Suprapubic skin (tissue), 4 donors: Measurements from ENCODE around the gene PGAP6. TPM values are rescaled to one million over a fixed set of nuclear protein-coding genes. Genes with fewer than 3 reads are reported as not detected.
"Not testable (repeated sequence)": the region's sequence is repeated elsewhere in the genome, so short reads cannot be mapped to it uniquely, and the experiment has no call there.

Experiments used
- DNase-seq, 2 donors: peaks; one replicate each; pipeline ENCODE4 v3.0.0-alpha.2; 2019; ENCODE audit warnings: low spot score in 2 of 2
- H3K27ac ChIP-seq: fragments of 200-600 bp; sonication (generic); one replicate; pipeline ENCODE4 v1.5.1; 2019
- H3K27me3 ChIP-seq: fragments of 200-600 bp; sonication (generic); one replicate; pipeline ENCODE4 v1.5.1; 2019
- H3K36me3 ChIP-seq: fragments of 200-600 bp; sonication (generic); one replicate; pipeline ENCODE4 v1.5.1; 2019
- H3K4me1 ChIP-seq: fragments of 200-600 bp; sonication (generic); one replicate; pipeline ENCODE4 v1.5.1; 2019
- H3K4me3 ChIP-seq: fragments of 200-600 bp; sonication (generic); one replicate; pipeline ENCODE4 v1.5.1; 2019; ENCODE audit warnings: mild to moderate bottlenecking
- H3K9me3 ChIP-seq: fragments of 200-600 bp; sonication (generic); one replicate; pipeline ENCODE4 v1.5.1; 2019
- EP300 ChIP-seq: sonication (generic); formaldehyde crosslinking; IDR thresholded peaks from one replicate; pipeline ENCODE4 v1.6.1; 2017; ENCODE audit warnings: antibody characterized with exemption
- POLR2A ChIP-seq, 2 donors: fragments of 450-650 bp; IDR thresholded peaks; one replicate each; pipeline ENCODE4 v1.6.1; 2017; ENCODE audit warnings: antibody characterized with exemption in 2 of 2, mild to moderate bottlenecking in 2 of 2, moderate library complexity in 2 of 2
- POLR2AphosphoS5 ChIP-seq, 3 donors: sonication (generic); formaldehyde crosslinking; IDR thresholded peaks; one replicate each; pipeline ENCODE4 v1.6.1; 2017; ENCODE audit warnings: antibody characterized with exemption in 3 of 3
- WGBS: methylation state at CpG from one replicate; pipeline ENCODE4 v1.1.5; 2018; 5-methylcytosine and 5-hydroxymethylcytosine counted together
- total RNA-seq, 4 donors: library from RNA; depleted of rRNA; stranded (reverse); fragments of >200 nt; gene quantifications; one replicate each; pipeline ENCODE4 v1.1.0, GENCODE V29; 2016
- TF ChIP-seq, protein P1 (sequence below), 2 donors: fragments of 200-600 bp in 1 of 2; fragments of 450-650 bp in 1 of 2; sonication (generic) in 1 of 2; IDR thresholded peaks; one replicate each; pipeline ENCODE4 v1.5.1; 2016 to 2019; ENCODE audit warnings: antibody characterized with exemption in 2 of 2, mild to moderate bottlenecking in 1 of 2, moderate library complexity in 1 of 2

PGAP6 gene
- total RNA-seq, 4 donors from 2014 or later: 12.6 to 19.3 (median 15.5) TPM

DNA sequence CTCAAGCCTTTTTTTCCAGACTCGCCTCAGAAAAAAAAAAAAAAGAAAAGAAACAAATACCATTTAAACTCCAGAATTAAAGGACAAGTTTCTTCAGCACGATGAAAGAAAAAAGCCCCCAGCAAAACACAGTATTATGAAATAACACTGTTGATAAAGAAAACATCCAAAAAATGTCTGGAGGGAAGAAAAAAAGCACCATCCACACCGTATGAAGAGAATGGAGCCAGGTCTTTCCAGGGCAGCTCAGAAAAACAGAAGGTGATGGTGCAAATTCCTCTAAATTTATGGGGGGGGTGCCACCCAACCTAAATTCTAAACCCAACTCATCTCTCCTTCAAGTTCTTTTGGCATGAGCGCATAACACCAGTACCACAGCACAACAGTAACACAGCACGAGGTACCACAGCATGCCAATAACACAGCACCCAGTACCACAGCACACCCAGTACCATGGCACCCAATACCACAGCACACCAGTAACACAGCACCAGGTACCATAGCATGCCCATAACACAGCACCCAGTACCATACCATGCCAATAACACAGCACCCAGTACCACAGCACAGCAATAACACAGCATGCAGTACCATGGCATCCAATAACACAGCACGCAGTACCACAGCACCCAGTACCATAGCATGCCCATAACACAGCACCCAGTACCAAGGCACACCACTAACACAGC is 48.2 kb downstream of the PGAP6 start:
- Histone ChIP-seq H3K4me3 (no peak overlapping the region), H3K9me3 (no peaks in the 10 kb centered on the region), H3K4me1 (peaks cover 6% of the 10 kb centered on the region), H3K27ac (no peak overlapping the region), H3K36me3 (no peaks in the 10 kb centered on the region), H3K27me3 (no peaks in the 10 kb centered on the region)
- TF ChIP-seq EP300 (no peak), POLR2A (IDR thresholded peaks at IDR 0.05) (no peak), POLR2AphosphoS5 (IDR thresholded peaks at IDR 0.05) (no peak)
- TF ChIP-seq, protein P1, sequence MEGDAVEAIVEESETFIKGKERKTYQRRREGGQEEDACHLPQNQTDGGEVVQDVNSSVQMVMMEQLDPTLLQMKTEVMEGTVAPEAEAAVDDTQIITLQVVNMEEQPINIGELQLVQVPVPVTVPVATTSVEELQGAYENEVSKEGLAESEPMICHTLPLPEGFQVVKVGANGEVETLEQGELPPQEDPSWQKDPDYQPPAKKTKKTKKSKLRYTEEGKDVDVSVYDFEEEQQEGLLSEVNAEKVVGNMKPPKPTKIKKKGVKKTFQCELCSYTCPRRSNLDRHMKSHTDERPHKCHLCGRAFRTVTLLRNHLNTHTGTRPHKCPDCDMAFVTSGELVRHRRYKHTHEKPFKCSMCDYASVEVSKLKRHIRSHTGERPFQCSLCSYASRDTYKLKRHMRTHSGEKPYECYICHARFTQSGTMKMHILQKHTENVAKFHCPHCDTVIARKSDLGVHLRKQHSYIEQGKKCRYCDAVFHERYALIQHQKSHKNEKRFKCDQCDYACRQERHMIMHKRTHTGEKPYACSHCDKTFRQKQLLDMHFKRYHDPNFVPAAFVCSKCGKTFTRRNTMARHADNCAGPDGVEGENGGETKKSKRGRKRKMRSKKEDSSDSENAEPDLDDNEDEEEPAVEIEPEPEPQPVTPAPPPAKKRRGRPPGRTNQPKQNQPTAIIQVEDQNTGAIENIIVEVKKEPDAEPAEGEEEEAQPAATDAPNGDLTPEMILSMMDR (IDR thresholded peaks at IDR 0.05): no peak
- DNase-seq: no peak
- WGBS: 65% methylated on average over 5 of the region's 6 CpGs

DNA sequence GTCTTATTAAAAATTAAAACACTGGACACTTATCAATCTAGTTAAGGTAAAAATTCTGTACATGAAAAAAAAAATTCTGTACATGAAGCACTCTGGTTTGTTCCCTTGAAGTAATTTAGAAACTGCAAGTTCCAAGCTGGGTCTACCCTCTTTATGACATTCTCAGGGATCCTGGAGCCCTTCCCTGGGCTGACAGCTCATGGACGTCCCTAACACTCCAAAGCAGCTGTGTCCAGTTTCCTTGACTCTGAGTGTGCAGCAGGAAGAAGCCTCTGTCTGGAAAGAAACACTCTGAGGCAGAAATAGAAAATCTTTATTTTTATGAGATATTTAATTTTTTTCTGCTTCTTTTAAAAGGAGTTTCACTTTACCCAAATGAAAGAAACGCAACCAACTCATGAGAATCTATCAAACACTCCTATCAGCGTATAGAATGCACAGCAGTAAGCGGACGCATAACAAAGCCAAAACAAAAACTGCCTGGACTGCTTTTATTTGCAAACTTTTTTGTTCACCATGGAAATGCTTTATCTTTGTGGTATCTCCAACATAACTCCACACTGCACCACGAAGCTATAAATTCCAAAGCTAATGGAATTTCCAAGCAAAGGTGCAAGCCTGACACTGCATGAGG is 50.5 kb downstream of the PGAP6 start:
- H3K27me3 ChIP-seq, H3K4me3 ChIP-seq, H3K36me3 ChIP-seq, H3K27ac ChIP-seq, DNase-seq, H3K9me3 ChIP-seq: not testable (repeated sequence)
- peaks cover 25% of the 10 kb centered on the region for H3K4me1 ChIP-seq
- WGBS: 50% methylated on average over 6 of the region's 6 CpGs

DNA sequence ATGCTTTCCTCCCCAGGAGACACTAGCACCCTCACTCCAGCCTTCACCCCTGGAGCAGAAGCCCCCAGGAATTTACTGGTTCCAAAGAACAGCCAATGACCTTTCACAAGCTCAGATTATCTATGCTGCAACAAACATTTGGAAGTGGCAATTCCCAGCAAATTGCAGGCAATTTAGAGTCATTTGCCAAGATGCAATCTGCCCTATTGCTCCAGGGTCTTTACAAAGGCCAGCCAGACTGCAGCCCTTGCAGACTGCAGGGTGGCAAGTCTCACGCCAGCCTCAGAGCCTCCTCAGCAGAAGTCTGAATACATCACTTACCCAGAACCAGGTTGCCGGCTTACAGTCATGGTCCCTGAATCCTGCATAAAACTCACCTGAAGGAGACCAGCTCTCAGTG is 51.0 kb downstream of the PGAP6 start:
- Histone ChIP-seq H3K27ac (no peak overlapping the region), H3K4me3 (no peak overlapping the region), H3K4me1 (peaks cover 25% of the 10 kb centered on the region), H3K27me3 (no peaks in the 10 kb centered on the region), H3K36me3 (no peaks in the 10 kb centered on the region), H3K9me3 (no peaks in the 10 kb centered on the region)
- TF ChIP-seq EP300: no peak
- TF ChIP-seq, protein P1 (IDR thresholded peaks at IDR 0.05): no peak
- TF ChIP-seq POLR2A (IDR thresholded peaks at IDR 0.05): no peak
- no peak for TF ChIP-seq POLR2AphosphoS5 (IDR thresholded peaks at IDR 0.05)
- 83% methylated on average over 1 of the region's 2 CpGs for WGBS
- no peak for DNase-seq

DNA sequence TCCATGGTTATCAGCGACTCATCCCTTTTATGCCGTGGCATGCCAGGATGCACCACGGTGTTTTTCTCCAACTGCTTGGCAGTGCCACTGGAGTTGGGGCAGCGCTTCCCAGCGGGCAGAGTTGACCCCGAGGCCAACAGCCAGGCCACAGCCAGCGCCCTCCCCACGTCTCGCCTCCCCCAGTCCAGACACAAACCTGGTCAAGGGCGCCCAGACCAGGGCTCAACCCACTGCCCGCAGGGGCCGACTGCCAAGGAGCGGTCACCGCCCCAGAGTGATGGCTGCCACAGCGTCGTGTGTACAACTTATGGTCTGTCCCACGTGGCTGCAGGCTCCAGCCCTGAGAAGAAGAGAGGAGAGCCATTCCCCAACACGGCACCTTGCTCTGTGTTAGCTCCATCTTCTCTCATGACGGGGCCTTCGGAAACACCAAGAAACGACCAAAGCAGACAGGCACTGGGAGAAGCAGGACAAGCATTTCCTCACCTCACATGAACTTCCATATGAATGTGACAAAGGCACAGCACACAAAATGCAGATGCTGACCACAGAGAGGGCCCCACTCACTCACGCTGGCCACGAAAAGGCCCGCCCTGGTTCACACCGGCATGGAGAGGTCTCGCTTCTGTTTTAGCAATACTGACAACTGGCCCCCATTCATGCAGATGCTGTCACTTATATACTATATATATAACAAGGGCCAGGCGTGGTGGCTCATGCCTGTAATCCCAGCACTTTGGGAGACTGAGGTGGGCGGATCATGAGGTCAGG is 56.2 kb downstream of the PGAP6 start:
- H3K27ac ChIP-seq: no peak overlapping the region
- H3K36me3 ChIP-seq: no peaks in the 10 kb centered on the region
- H3K4me3 ChIP-seq: no peak overlapping the region
- H3K27me3 ChIP-seq: no peaks in the 10 kb centered on the region
- no peak for TF ChIP-seq POLR2AphosphoS5 (IDR thresholded peaks at IDR 0.05)
- no peak for TF ChIP-seq EP300
- TF ChIP-seq POLR2A (IDR thresholded peaks at IDR 0.05): no peak
- TF ChIP-seq, protein P1 (IDR thresholded peaks at IDR 0.05): no peak
- 86% methylated on average over 19 of the region's 28 CpGs for whole genome bisulfite sequencing
- peaks cover 27% of the 10 kb centered on the region for H3K4me1 ChIP-seq
- H3K9me3 ChIP-seq: no peaks in the 10 kb centered on the region
- DNase-seq: no peak

DNA sequence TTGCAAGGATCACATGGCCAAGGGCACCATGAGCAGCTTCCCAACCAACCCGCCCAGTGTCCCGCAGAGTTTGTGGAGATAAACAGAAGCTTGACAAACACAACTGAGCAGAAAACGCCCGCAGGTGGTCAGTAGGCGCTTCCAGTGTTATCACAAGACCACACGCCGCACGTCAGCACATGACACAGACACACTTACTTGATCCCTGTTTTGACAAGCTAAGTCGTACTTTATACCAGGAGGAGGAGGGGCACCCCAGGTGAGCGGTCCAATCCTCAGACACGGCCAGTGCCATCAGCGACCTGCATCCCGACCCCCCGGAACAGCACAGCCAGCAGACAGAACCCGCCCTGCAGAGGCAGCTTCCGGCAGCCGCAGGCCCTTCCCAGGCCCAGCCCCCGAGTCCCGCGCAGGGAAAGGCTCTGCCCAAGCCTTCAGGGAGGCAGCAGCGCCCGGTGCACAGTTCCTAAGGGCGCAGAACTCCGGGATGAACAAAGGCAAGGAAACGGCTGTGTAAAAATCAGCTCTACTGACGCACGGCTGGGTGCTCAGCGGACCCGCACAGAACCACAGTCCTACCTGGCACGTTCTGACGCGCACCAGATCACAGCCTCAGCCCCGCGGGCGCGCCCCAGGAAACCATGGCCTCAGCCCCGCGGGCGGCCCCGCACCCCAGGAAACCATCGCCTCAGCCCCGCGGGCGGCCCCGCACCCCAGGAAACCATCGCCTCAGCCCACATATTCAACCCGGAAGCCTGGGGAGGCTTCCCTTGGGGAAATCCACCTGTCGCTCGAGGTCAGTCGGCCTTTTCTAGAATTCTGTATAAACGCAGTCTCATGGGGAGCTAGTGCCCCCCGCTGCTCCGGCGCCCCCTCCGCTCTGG is 57.1 kb downstream of the PGAP6 start:
- 68% methylated on average over 36 of the region's 55 CpGs for WGBS
- H3K4me1 ChIP-seq: peaks cover 27% of the 10 kb centered on the region
- no peak overlapping the region for H3K27ac ChIP-seq

More for the DNA sequence above, 57.1 kb downstream of the PGAP6 start:
- no peak for DNase-seq
- H3K9me3 ChIP-seq: no peaks in the 10 kb centered on the region
- H3K27me3 ChIP-seq: no peaks in the 10 kb centered on the region
- TF ChIP-seq EP300 (no peak), POLR2A (IDR thresholded peaks at IDR 0.05) (no peak), POLR2AphosphoS5 (IDR thresholded peaks at IDR 0.05) (no peak)
- TF ChIP-seq, protein P1 (IDR thresholded peaks at IDR 0.05): no peak
- no peaks in the 10 kb centered on the region for H3K36me3 ChIP-seq
- no peak overlapping the region for H3K4me3 ChIP-seq
